Nephron progenitor cell (in vitro differentiated cells): ENCODE measurements around the gene PRKAG2.

Experiments
- DNase-seq: peaks from one replicate; pipeline ENCODE4 v3.0.0; 2021
- H3K27ac Mint-ChIP-seq: 2 replicates; pipeline ENCODE4 v1.8.0; 2021; ENCODE audit warnings: mild to moderate bottlenecking, moderate library complexity, mixed read lengths
- H3K27me3 Mint-ChIP-seq: 2 replicates; pipeline ENCODE4 v1.8.0; 2021; ENCODE audit warnings: mild to moderate bottlenecking, low read depth, mixed read lengths; ENCODE audit not compliant: poor library complexity
- H3K36me3 Mint-ChIP-seq: 2 replicates; pipeline ENCODE4 v1.8.0; 2021; ENCODE audit warnings: low read depth, mixed read lengths
- H3K4me1 Mint-ChIP-seq: 2 replicates; pipeline ENCODE4 v1.8.0; 2021; ENCODE audit warnings: mixed read lengths
- H3K4me3 Mint-ChIP-seq: 2 replicates; pipeline ENCODE4 v1.8.0; 2021; ENCODE audit warnings: mild to moderate bottlenecking, moderate library complexity, mixed read lengths
- H3K9me3 Mint-ChIP-seq: 2 replicates; pipeline ENCODE4 v1.8.0; 2021; ENCODE audit warnings: mild to moderate bottlenecking, moderate library complexity, mixed read lengths
- CTCF ChIP-seq: fragments of 200-600 bp; sonication (generic); IDR thresholded peaks from 2 replicates; pipeline ENCODE4 v1.5.0; 2021; ENCODE audit warnings: antibody characterized with exemption

PRKAG2 gene

GRCh38 chr7:151756076-151756731, 120.7 kb downstream of the PRKAG2 start:
- H3K27ac Mint-ChIP-seq = peak overlapping the region; percentile 57
- H3K4me1 Mint-ChIP-seq = peaks cover 65% of the 10 kb centered on the region
- H3K4me3 Mint-ChIP-seq = peak overlapping the region; percentile 4
- no peaks in the 10 kb centered on the region for H3K36me3 Mint-ChIP-seq
- peaks cover 20% of the 10 kb centered on the region for H3K27me3 Mint-ChIP-seq
- DNase-seq = no peak
- H3K9me3 Mint-ChIP-seq = no peaks in the 10 kb centered on the region
- TF ChIP-seq CTCF = no peak

- no peak for DNase-seq
- Mint-ChIP-seq H3K4me1 (peaks cover 65% of the 10 kb centered on the region), H3K9me3 (peaks cover 3% of the 10 kb centered on the region), H3K27ac (peak overlapping the region; percentile 77), H3K36me3 (no peaks in the 10 kb centered on the region), H3K27me3 (peaks cover 17% of the 10 kb centered on the region), H3K4me3 (no peak overlapping the region)
- TF ChIP-seq CTCF = no peak
Measured at GRCh38 chr7:151755131-151755801, 121.6 kb downstream of the PRKAG2 start.

- peaks cover 65% of the 10 kb centered on the region for H3K4me1 Mint-ChIP-seq
- H3K27ac Mint-ChIP-seq = peak overlapping the region; percentile 77
- H3K9me3 Mint-ChIP-seq = peaks cover 3% of the 10 kb centered on the region
- no peak overlapping the region for H3K4me3 Mint-ChIP-seq
- peaks cover 13% of the 10 kb centered on the region for H3K27me3 Mint-ChIP-seq
- no peak for DNase-seq
- no peak for TF ChIP-seq CTCF
- no peaks in the 10 kb centered on the region for H3K36me3 Mint-ChIP-seq
Measured at GRCh38 chr7:151754688-151755130, 122.2 kb downstream of the PRKAG2 start.

- H3K9me3 Mint-ChIP-seq = peaks cover 8% of the 10 kb centered on the region
- H3K4me1 Mint-ChIP-seq = peaks cover 60% of the 10 kb centered on the region
- H3K4me3 Mint-ChIP-seq = no peak overlapping the region
- TF ChIP-seq CTCF = peak; percentile 93
- peaks cover 14% of the 10 kb centered on the region for H3K27me3 Mint-ChIP-seq
- no peak overlapping the region for H3K27ac Mint-ChIP-seq
- no peaks in the 10 kb centered on the region for H3K36me3 Mint-ChIP-seq
- DNase-seq = peak; percentile 84
Measured at GRCh38 chr7:151754142-151754590, 122.7 kb downstream of the PRKAG2 start.

GRCh38 chr7:151752816-151753595, 123.9 kb downstream of the PRKAG2 start:
- TF ChIP-seq CTCF = no peak

More at GRCh38 chr7:151752816-151753595, 123.9 kb downstream of the PRKAG2 start:
- H3K27me3 Mint-ChIP-seq = peaks cover 14% of the 10 kb centered on the region
- no peak for DNase-seq
- no peaks in the 10 kb centered on the region for H3K36me3 Mint-ChIP-seq
- no peak overlapping the region for H3K27ac Mint-ChIP-seq
- peaks cover 8% of the 10 kb centered on the region for H3K9me3 Mint-ChIP-seq
- H3K4me1 Mint-ChIP-seq = peaks cover 48% of the 10 kb centered on the region
- no peak overlapping the region for H3K4me3 Mint-ChIP-seq
